H9 (cell line): ENCODE measurements around the gene LYPD6. TPM values are rescaled to one million over a fixed set of nuclear protein-coding genes. Genes with fewer than 3 reads are reported as not detected.

Experiments used
- DNase-seq: peaks from one replicate; pipeline ENCODE4 v3.0.0-alpha.2; 2017
- H2AFZ ChIP-seq: one replicate; pipeline ENCODE4 v1.6.1; 2013; ENCODE audit warnings: mild to moderate bottlenecking, low read length, control low read depth, moderate library complexity
- H2AK5ac ChIP-seq: 2 replicates; pipeline ENCODE4 v1.6.1; 2013; ENCODE audit warnings: low read length, control low read depth, mixed read lengths; ENCODE audit not compliant: insufficient read length
- H2BK120ac ChIP-seq: one replicate; pipeline ENCODE4 v1.6.1; 2013; ENCODE audit warnings: low read depth, mild to moderate bottlenecking, low read length, control low read depth, inconsistent platforms; ENCODE audit not compliant: poor library complexity, severe bottlenecking
- H2BK12ac ChIP-seq: 2 replicates; pipeline ENCODE4 v1.6.1; 2013; ENCODE audit warnings: low read length, control low read depth, mixed read lengths, low read depth; ENCODE audit not compliant: insufficient read length
- H2BK15ac ChIP-seq: 2 replicates; pipeline ENCODE4 v1.6.1; 2013; ENCODE audit warnings: low read depth, low read length, control low read depth
- H2BK20ac ChIP-seq: one replicate; pipeline ENCODE4 v1.6.1; 2013; ENCODE audit warnings: low read depth, mild to moderate bottlenecking, low read length, control low read depth, inconsistent platforms; ENCODE audit not compliant: poor library complexity, severe bottlenecking
- H2BK5ac ChIP-seq: 2 replicates; pipeline ENCODE4 v1.6.1; 2013; ENCODE audit warnings: low read length, control low read depth, mixed read lengths; ENCODE audit not compliant: insufficient read length
- H3K14ac ChIP-seq: 2 replicates; pipeline ENCODE4 v1.6.1; 2013; ENCODE audit warnings: low read length, control low read depth; ENCODE audit not compliant: insufficient read depth
- H3K18ac ChIP-seq: 2 replicates; pipeline ENCODE4 v1.6.1; 2013; ENCODE audit warnings: low read depth, mild to moderate bottlenecking, mixed read lengths, low read length, control low read depth; ENCODE audit not compliant: insufficient read length
- H3K23ac ChIP-seq: 2 replicates; pipeline ENCODE4 v1.6.1; 2013; ENCODE audit warnings: low read length, control low read depth, mixed read lengths, low read depth; ENCODE audit not compliant: insufficient read length
- H3K23me2 ChIP-seq: 2 replicates; pipeline ENCODE4 v1.6.1; 2013; ENCODE audit warnings: low read depth, mild to moderate bottlenecking, mixed read lengths, low read length, control low read depth; ENCODE audit not compliant: insufficient read length, poor library complexity, severe bottlenecking
- H3K27ac ChIP-seq: 2 replicates; pipeline ENCODE4 v1.5.1; 2013; ENCODE audit warnings: low read length, control low read depth, mixed read lengths, low read depth; ENCODE audit not compliant: insufficient read length
- H3K27me3 ChIP-seq: 2 replicates; pipeline ENCODE4 v1.6.1; 2013; ENCODE audit warnings: low read length, control low read depth, inconsistent platforms; ENCODE audit not compliant: insufficient read depth
- H3K4ac ChIP-seq: 2 replicates; pipeline ENCODE4 v1.6.1; 2013; ENCODE audit warnings: low read depth, mild to moderate bottlenecking, control low read depth, inconsistent platforms, low read length, moderate library complexity
- H3K4me1 ChIP-seq: 2 replicates; pipeline ENCODE4 v1.6.1; 2013; ENCODE audit warnings: low read length, control low read depth, inconsistent platforms; ENCODE audit not compliant: insufficient read depth
- H3K4me2 ChIP-seq: 2 replicates; pipeline ENCODE4 v1.6.1; 2013; ENCODE audit warnings: low read length, control low read depth, mixed read lengths; ENCODE audit not compliant: insufficient read length, insufficient read depth
- H3K56ac ChIP-seq: 2 replicates; pipeline ENCODE4 v1.6.1; 2013; ENCODE audit warnings: low read depth, mild to moderate bottlenecking, mixed read lengths, low read length, control low read depth; ENCODE audit not compliant: insufficient read length
- H3K79me1 ChIP-seq: 2 replicates; pipeline ENCODE4 v1.6.1; 2013; ENCODE audit warnings: low read depth, mild to moderate bottlenecking, moderate library complexity, low read length, control low read depth, inconsistent platforms; ENCODE audit not compliant: insufficient read depth, poor library complexity, severe bottlenecking
- H3K79me2 ChIP-seq: 2 replicates; pipeline ENCODE4 v1.6.1; 2013; ENCODE audit warnings: low read length, control low read depth, inconsistent platforms; ENCODE audit not compliant: insufficient read depth
- H3K9ac ChIP-seq: 2 replicates; pipeline ENCODE4 v1.6.1; 2013; ENCODE audit warnings: low read length, control low read depth, mixed read lengths; ENCODE audit not compliant: insufficient read length; ENCODE audit errors: extremely low read depth
- H3K9me3 ChIP-seq: one replicate; pipeline ENCODE4 v1.6.1; 2013; ENCODE audit warnings: low read depth, low read length, inconsistent platforms; ENCODE audit not compliant: control insufficient read depth
- H3T11ph ChIP-seq: one replicate; pipeline ENCODE4 v1.6.1; 2013; ENCODE audit warnings: mild to moderate bottlenecking, low read length, control low read depth, inconsistent platforms
- H4K20me1 ChIP-seq: one replicate; pipeline ENCODE4 v1.6.1; 2013; ENCODE audit not compliant: control insufficient read depth, insufficient read length, insufficient read depth
- H4K5ac ChIP-seq: 2 replicates; pipeline ENCODE4 v1.6.1; 2013; ENCODE audit warnings: low read depth, mild to moderate bottlenecking, mixed read lengths, low read length, control low read depth; ENCODE audit not compliant: insufficient read length
- H4K8ac ChIP-seq: replicated peaks from 2 replicates; pipeline ENCODE4 v1.6.1; 2013; ENCODE audit warnings: low read length, control low read depth, mixed read lengths, low read depth; ENCODE audit not compliant: insufficient read length
- H4K91ac ChIP-seq: 2 replicates; pipeline ENCODE4 v1.6.1; 2013; ENCODE audit warnings: low read depth, mild to moderate bottlenecking, moderate library complexity, mixed read lengths, low read length, control low read depth; ENCODE audit not compliant: insufficient read length
- H3K27ac Mint-ChIP-seq, 3 experiments: 2 replicates in 2 of 3; 3 replicates in 1 of 3; pipeline ENCODE4 v1.8.0; 2020 to 2021; ENCODE audit warnings: mixed read lengths in 3 of 3, mild to moderate bottlenecking in 1 of 3, moderate library complexity in 1 of 3
- H3K27me3 Mint-ChIP-seq: 2 replicates; pipeline ENCODE4 v1.8.0; 2021; ENCODE audit warnings: low read depth, mild to moderate bottlenecking, moderate library complexity, mixed read lengths
- H3K36me3 Mint-ChIP-seq, 3 experiments: 2 replicates in 2 of 3; 3 replicates in 1 of 3; pipeline ENCODE4 v1.8.0; 2020 to 2021; ENCODE audit warnings: low read depth in 3 of 3, mixed read lengths in 3 of 3; ENCODE audit not compliant: insufficient read depth in 1 of 3
- H3K4me1 Mint-ChIP-seq, 2 experiments: 2 replicates each; pipeline ENCODE4 v1.8.0; 2020; ENCODE audit warnings: mixed read lengths in 2 of 2
- H3K4me3 Mint-ChIP-seq, 2 experiments: 2 replicates in 1 of 2; 3 replicates in 1 of 2; pipeline ENCODE4 v1.8.0; 2020 to 2021; ENCODE audit warnings: mild to moderate bottlenecking in 2 of 2, mixed read lengths in 2 of 2, moderate library complexity in 1 of 2
- H3K9me3 Mint-ChIP-seq, 2 experiments: 2 replicates in 1 of 2; 3 replicates in 1 of 2; pipeline ENCODE4 v1.8.0; 2020; ENCODE audit warnings: mild to moderate bottlenecking in 2 of 2, mixed read lengths in 2 of 2, moderate library complexity in 1 of 2
- WGBS: extraction: QIAGEN DNeasy Blood & Tissue Kit; methylation state at CpG from one replicate; pipeline ENCODE4 v1.1.7; 2013; ENCODE audit warnings: missing lambda C conversion rate, low lambda C conversion rate, mixed read lengths; ENCODE audit not compliant: insufficient read length; ENCODE audit errors: extremely low coverage; 5-methylcytosine and 5-hydroxymethylcytosine counted together
- total RNA-seq: library from RNA; stranded (reverse); gene quantifications from 2 replicates; pipeline ENCODE4 v1.2.1, GENCODE V29; 2021
- TF ChIP-seq, protein P1 (sequence below): fragments of 200-600 bp; sonication (generic); conservative IDR thresholded peaks from 3 replicates; pipeline ENCODE4 v1.8.0; 2021; ENCODE audit warnings: antibody characterized with exemption, mild to moderate bottlenecking

Gene LYPD6
- total RNA-seq, 1 experiment from 2014 or later = 3.0 TPM

- peaks cover 0 to 2% of the 10 kb centered on the region in 2 experiments; a peak in 1 of 5 replicates for H3K9me3 Mint-ChIP-seq
- TF ChIP-seq, protein P1, sequence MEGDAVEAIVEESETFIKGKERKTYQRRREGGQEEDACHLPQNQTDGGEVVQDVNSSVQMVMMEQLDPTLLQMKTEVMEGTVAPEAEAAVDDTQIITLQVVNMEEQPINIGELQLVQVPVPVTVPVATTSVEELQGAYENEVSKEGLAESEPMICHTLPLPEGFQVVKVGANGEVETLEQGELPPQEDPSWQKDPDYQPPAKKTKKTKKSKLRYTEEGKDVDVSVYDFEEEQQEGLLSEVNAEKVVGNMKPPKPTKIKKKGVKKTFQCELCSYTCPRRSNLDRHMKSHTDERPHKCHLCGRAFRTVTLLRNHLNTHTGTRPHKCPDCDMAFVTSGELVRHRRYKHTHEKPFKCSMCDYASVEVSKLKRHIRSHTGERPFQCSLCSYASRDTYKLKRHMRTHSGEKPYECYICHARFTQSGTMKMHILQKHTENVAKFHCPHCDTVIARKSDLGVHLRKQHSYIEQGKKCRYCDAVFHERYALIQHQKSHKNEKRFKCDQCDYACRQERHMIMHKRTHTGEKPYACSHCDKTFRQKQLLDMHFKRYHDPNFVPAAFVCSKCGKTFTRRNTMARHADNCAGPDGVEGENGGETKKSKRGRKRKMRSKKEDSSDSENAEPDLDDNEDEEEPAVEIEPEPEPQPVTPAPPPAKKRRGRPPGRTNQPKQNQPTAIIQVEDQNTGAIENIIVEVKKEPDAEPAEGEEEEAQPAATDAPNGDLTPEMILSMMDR = no peak
- Histone ChIP-seq H3K79me1 (no peaks in the 10 kb centered on the region), H4K5ac (no peak overlapping the region), H3K23ac (no peak overlapping the region), H3K27ac (no peak overlapping the region), H3K23me2 (no peaks in the 10 kb centered on the region), H3K4me2 (no peak overlapping the region), H2AFZ (no peak overlapping the region), H2BK12ac (no peak overlapping the region), H4K20me1 (no peaks in the 10 kb centered on the region), H3K4ac (no peak overlapping the region), H3K4me1 (no peaks in the 10 kb centered on the region), H3K9ac (no peak overlapping the region), H3K9me3 (no peaks in the 10 kb centered on the region), H3T11ph (no peak overlapping the region), H3K27me3 (no peaks in the 10 kb centered on the region), H2BK5ac (no peak overlapping the region), H4K91ac (no peak overlapping the region), H2BK15ac (no peak overlapping the region), H3K14ac (no peak overlapping the region), H3K18ac (no peak overlapping the region), H2BK120ac (no peak overlapping the region), H3K79me2 (no peaks in the 10 kb centered on the region), H2BK20ac (no peak overlapping the region), H4K8ac (no peak overlapping the region), H2AK5ac (no peak overlapping the region), H3K56ac (no peak overlapping the region)
- H3K36me3 Mint-ChIP-seq = no peaks in the 10 kb centered on the region; a peak in 2 of 7 replicates
- WGBS = no CpG with 5 or more reads among the region's 2 CpGs
- H3K4me1 Mint-ChIP-seq = peaks cover 2 to 3% of the 10 kb centered on the region in 2 experiments; a peak in 2 of 4 replicates
- no peak for DNase-seq
- H3K27ac Mint-ChIP-seq = no peak overlapping the region
- no peak overlapping the region for H3K4me3 Mint-ChIP-seq
- H3K27me3 Mint-ChIP-seq = no peaks in the 10 kb centered on the region
These were observed 137.0 kb downstream of the LYPD6 start for GRCh38 chr2:149467436-149467835.
